RWPE2 (cell line): Measurements from ENCODE around the gene PLCB4.

Source experiments
- ATAC-seq: fragments of 200-7000 bp; cut with Tn5 transposase; 3 replicates; pipeline ENCODE4 v1.9.1; 2021; ENCODE audit warnings: low read depth
- DNase-seq: peaks from one replicate; pipeline ENCODE4 v3.0.0-alpha.2; 2020; ENCODE audit warnings: low spot score
- H3K27ac ChIP-seq: fragments of 450-650 bp; 2 replicates; pipeline ENCODE4 v1.5.1; 2017; ENCODE audit warnings: mild to moderate bottlenecking; ENCODE audit not compliant: poor library complexity, severe bottlenecking
- H3K27me3 ChIP-seq: fragments of 250-450 bp; sonication (Bioruptor Pico); 2 replicates; pipeline ENCODE4 v1.5.1; 2021; ENCODE audit warnings: mild to moderate bottlenecking, moderate library complexity; ENCODE audit not compliant: insufficient read depth, poor library complexity, severe bottlenecking
- H3K36me3 ChIP-seq: fragments of 250-450 bp; sonication (Bioruptor Pico); 2 replicates; pipeline ENCODE4 v1.5.1; 2020; ENCODE audit warnings: low read depth, mild to moderate bottlenecking, moderate library complexity
- H3K4me1 ChIP-seq: fragments of 250-450 bp; sonication (Bioruptor Pico); 2 replicates; pipeline ENCODE4 v1.5.1; 2021; ENCODE audit warnings: mild to moderate bottlenecking, moderate library complexity; ENCODE audit not compliant: insufficient read depth, poor library complexity, severe bottlenecking
- H3K4me3 ChIP-seq: fragments of 250-450 bp; sonication (Bioruptor Pico); 2 replicates; pipeline ENCODE4 v1.5.1; 2021; ENCODE audit warnings: mild to moderate bottlenecking, moderate library complexity; ENCODE audit not compliant: severe bottlenecking
- H3K9me3 ChIP-seq: fragments of 250-450 bp; sonication (Bioruptor Pico); 2 replicates; pipeline ENCODE4 v1.5.1; 2021; ENCODE audit warnings: mild to moderate bottlenecking, moderate library complexity; ENCODE audit not compliant: severe bottlenecking
- CTCF ChIP-seq: fragments of 450-650 bp; IDR thresholded peaks from one replicate; pipeline ENCODE4 v1.5.1; 2017; ENCODE audit warnings: mild to moderate bottlenecking, moderate library complexity; ENCODE audit not compliant: poor library complexity, severe bottlenecking

PLCB4 gene

GRCh38 chr20:9140162-9140760, 71.4 kb downstream of the PLCB4 start:
- no peak overlapping the region for H3K4me3 ChIP-seq
- H3K27ac ChIP-seq: no peak overlapping the region
- no peak for TF ChIP-seq CTCF
- H3K27me3 ChIP-seq: no peaks in the 10 kb centered on the region
- ATAC-seq: 0 out of 3 replicates have a peak, but pooled peaks have one; percentile 21
- no peaks in the 10 kb centered on the region for H3K9me3 ChIP-seq
- peaks cover 3% of the 10 kb centered on the region for H3K4me1 ChIP-seq
- H3K36me3 ChIP-seq: peaks cover 6% of the 10 kb centered on the region; the same call in 1 of the 2 replicates
- DNase-seq: no peak

DNA sequence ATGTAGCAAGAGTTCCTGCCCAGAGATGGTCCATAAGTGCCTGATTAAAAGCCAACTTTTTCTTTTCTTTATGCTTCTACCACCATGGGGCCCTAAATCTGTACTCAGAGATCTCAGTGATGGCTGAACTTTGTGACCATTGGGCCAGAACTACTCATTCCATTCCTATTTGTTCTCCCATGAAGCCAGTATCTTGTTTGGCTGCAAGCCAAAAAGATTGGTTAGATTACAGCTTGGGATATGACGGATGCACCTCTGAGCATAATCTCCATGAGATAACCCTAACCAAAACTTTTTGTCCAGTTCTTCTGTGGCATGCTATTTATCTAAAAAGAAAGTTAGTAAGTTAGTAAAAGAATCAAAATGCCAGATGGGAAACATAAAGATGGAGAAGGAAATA, 72.2 kb downstream of the PLCB4 start:
- H3K4me1 ChIP-seq: peaks cover 3% of the 10 kb centered on the region
- H3K9me3 ChIP-seq: no peaks in the 10 kb centered on the region
- no peaks in the 10 kb centered on the region for H3K27me3 ChIP-seq
- no peak for TF ChIP-seq CTCF
- DNase-seq (no peak), ATAC-seq (no peak)
- no peaks in the 10 kb centered on the region; the same call in 1 of the 2 replicates for H3K36me3 ChIP-seq
- H3K27ac ChIP-seq: no peak overlapping the region
- no peak overlapping the region for H3K4me3 ChIP-seq

DNA sequence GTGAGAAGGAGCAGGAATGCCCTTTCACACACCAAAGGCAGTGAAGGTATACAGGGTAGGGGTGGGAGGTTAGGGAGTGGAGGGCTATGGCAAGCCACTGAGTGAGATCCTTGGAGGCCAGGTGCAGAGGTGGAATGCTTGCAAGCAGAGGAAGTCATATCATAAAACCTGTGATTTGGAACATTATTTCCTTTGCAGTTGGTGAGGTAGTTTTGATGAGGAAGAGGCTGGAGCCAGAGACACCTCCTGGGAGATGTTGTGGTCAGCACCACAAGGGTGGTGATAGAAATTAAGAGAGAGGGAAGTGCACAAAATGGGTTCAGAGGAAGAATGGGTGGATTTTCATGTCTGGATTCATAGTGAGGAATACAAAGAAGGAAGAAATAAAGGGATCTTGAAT, 73.0 kb downstream of the PLCB4 start:
- H3K9me3 ChIP-seq: no peaks in the 10 kb centered on the region
- ATAC-seq: no peak
- no peak for TF ChIP-seq CTCF
- peaks cover 11% of the 10 kb centered on the region for H3K4me1 ChIP-seq
- H3K36me3 ChIP-seq: no peaks in the 10 kb centered on the region; the same call in 1 of the 2 replicates
- no peak overlapping the region for H3K27ac ChIP-seq
- no peak for DNase-seq
- H3K27me3 ChIP-seq: no peaks in the 10 kb centered on the region
- no peak overlapping the region for H3K4me3 ChIP-seq

GRCh38 chr20:9142809-9143208, 73.9 kb downstream of the PLCB4 start:
- Histone ChIP-seq H3K4me3 (no peak overlapping the region), H3K9me3 (no peaks in the 10 kb centered on the region), H3K4me1 (peaks cover 20% of the 10 kb centered on the region), H3K27ac (no peak overlapping the region), H3K27me3 (no peaks in the 10 kb centered on the region), H3K36me3 (no peaks in the 10 kb centered on the region; the same call in 1 of the 2 replicates)
- ATAC-seq (no peak), DNase-seq (no peak)
- TF ChIP-seq CTCF: no peak

DNA sequence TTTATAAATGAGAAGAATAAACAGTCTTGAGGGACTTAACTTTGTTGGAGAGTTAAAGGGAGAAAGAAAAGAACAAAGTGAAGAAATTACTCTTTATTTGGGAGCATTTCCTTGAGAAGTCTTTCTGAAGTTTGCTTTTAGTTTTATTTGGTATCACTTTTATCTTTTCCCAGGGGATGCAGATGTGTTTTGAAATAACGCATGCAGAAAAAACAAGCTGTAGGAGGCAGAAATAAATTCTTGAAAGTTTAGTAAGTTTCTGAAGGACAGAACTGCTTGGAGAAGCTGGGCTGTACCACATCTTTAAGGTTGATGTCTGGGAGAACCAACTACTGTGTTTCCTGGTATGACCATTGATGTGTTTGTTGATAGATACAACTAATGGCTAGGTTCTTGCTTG, 75.0 kb downstream of the PLCB4 start:
- no peak for TF ChIP-seq CTCF
- Histone ChIP-seq H3K27ac (peak overlapping the region; percentile 6), H3K27me3 (no peaks in the 10 kb centered on the region), H3K4me1 (peaks cover 20% of the 10 kb centered on the region), H3K9me3 (no peaks in the 10 kb centered on the region), H3K4me3 (no peak overlapping the region), H3K36me3 (no peaks in the 10 kb centered on the region; the same call in 1 of the 2 replicates)
- no peak for DNase-seq
- no peak for ATAC-seq
